Ascending aorta (tissue), 2 donors: ENCODE results near the gene LRP2BP. TPM values are rescaled to one million over a fixed set of nuclear protein-coding genes. Genes with fewer than 3 reads are reported as not detected.
"Not testable (repeated sequence)": the region's sequence is repeated elsewhere in the genome, so short reads cannot be mapped to it uniquely, and the experiment has no call there.

Experiments used
- DNase-seq, 2 donors: peaks; one replicate each; pipeline ENCODE4 v3.0.0-alpha.2; 2019; ENCODE audit warnings: low spot score in 2 of 2
- H3K27ac ChIP-seq, 2 donors: fragments of 200-600 bp; sonication (generic); one replicate each; pipeline ENCODE4 v1.5.1; 2016 to 2017; ENCODE audit warnings: mild to moderate bottlenecking in 1 of 2
- H3K27me3 ChIP-seq: fragments of 200-600 bp; sonication (generic); one replicate; pipeline ENCODE4 v1.5.1; 2017
- H3K36me3 ChIP-seq, 2 donors: fragments of 200-600 bp; sonication (generic); one replicate each; pipeline ENCODE4 v1.5.1; 2016
- H3K4me1 ChIP-seq, 2 donors: fragments of 200-600 bp; sonication (generic); one replicate each; pipeline ENCODE4 v1.5.1; 2016 to 2017; ENCODE audit warnings: mild to moderate bottlenecking in 1 of 2
- H3K4me3 ChIP-seq, 2 donors: fragments of 200-600 bp; sonication (generic); one replicate each; pipeline ENCODE4 v1.5.1; 2016 to 2017; ENCODE audit warnings: mild to moderate bottlenecking in 1 of 2
- H3K9me3 ChIP-seq, 2 donors: fragments of 200-600 bp; sonication (generic); one replicate each; pipeline ENCODE4 v1.5.1; 2016
- CTCF ChIP-seq, 3 experiments: fragments of 200-600 bp in 2 of 3; fragments of 450-650 bp in 1 of 3; sonication (generic) in 2 of 3; IDR thresholded peaks; one replicate each; pipeline ENCODE4 v1.5.1; 2016 to 2019; ENCODE audit warnings: antibody characterized with exemption in 3 of 3, mild to moderate bottlenecking in 1 of 3, moderate library complexity in 1 of 3
- intact Hi-C: fragments of 100-400 bp; cut with DNase I; formaldehyde crosslinking; loops from one replicate; pipeline ENCODE4 v1.15.1; 2023
- total RNA-seq: library from RNA; depleted of rRNA; stranded (reverse); fragments of >200 nt; gene quantifications from one replicate; pipeline ENCODE4 v1.1.0, GENCODE V29; 2016

The LRP2BP gene
- total RNA-seq, 1 donor from 2014 or later, result 0.53 TPM

- Histone ChIP-seq H3K27me3 (no peaks in the 10 kb centered on the region), H3K4me1 (no peaks in the 10 kb centered on the region), H3K4me3 (no peak overlapping the region), H3K27ac (no peak overlapping the region), H3K9me3 (no peaks in the 10 kb centered on the region), H3K36me3 (peaks cover 8 to 30% of the 10 kb centered on the region in 2 donors)
- intact Hi-C loops, result no loop called here
- no peak for TF ChIP-seq CTCF (IDR thresholded peaks at IDR 0.05)
- DNase-seq, result no peak
Observed at GRCh38 chr4:185371702-185372101, 24.0 kb downstream of the LRP2BP start.

GRCh38 chr4:185370268-185370949 lies 25.3 kb downstream of the LRP2BP start:
- peaks cover 5 to 30% of the 10 kb centered on the region in 2 donors for H3K36me3 ChIP-seq
- no peak for TF ChIP-seq CTCF (IDR thresholded peaks at IDR 0.05)
- H3K27me3 ChIP-seq, result no peaks in the 10 kb centered on the region
- H3K4me3 ChIP-seq, result no peak overlapping the region
- no peak overlapping the region for H3K27ac ChIP-seq
- intact Hi-C loops, result no loop called here
- no peak for DNase-seq
- H3K4me1 ChIP-seq, result no peaks in the 10 kb centered on the region
- no peaks in the 10 kb centered on the region for H3K9me3 ChIP-seq

GRCh38 chr4:185369731-185370130 lies 26.0 kb downstream of the LRP2BP start:
- no peaks in the 10 kb centered on the region for H3K27me3 ChIP-seq
- intact Hi-C loops, result no loop called here
- no peak overlapping the region for H3K27ac ChIP-seq
- no peaks in the 10 kb centered on the region for H3K4me1 ChIP-seq
- no peak overlapping the region for H3K4me3 ChIP-seq
- no peak for DNase-seq
- H3K9me3 ChIP-seq, result no peaks in the 10 kb centered on the region
- H3K36me3 ChIP-seq, result peaks cover 5 to 30% of the 10 kb centered on the region in 2 donors
- no peak for TF ChIP-seq CTCF (IDR thresholded peaks at IDR 0.05)

- intact Hi-C loops, result no loop called here
- Histone ChIP-seq H3K27ac (no peak overlapping the region), H3K27me3 (no peaks in the 10 kb centered on the region), H3K4me1 (peaks cover 3 to 37% of the 10 kb centered on the region in 2 donors), H3K4me3 (no peak overlapping the region), H3K9me3 (no peaks in the 10 kb centered on the region), H3K36me3 (no peaks in the 10 kb centered on the region)
- peak in 1 of 2 donors; percentile 40 for DNase-seq
- TF ChIP-seq CTCF (IDR thresholded peaks at IDR 0.05), result no peak
Observed at GRCh38 chr4:185364886-185365285, 30.8 kb downstream of the LRP2BP start.

- no peaks in the 10 kb centered on the region for H3K36me3 ChIP-seq
- peaks cover 7 to 46% of the 10 kb centered on the region in 2 donors for H3K4me1 ChIP-seq
- intact Hi-C loops, result no loop called here
- no peak overlapping the region for H3K4me3 ChIP-seq
- H3K27ac ChIP-seq, result peak overlapping the region; percentile 59 to 84
- no peaks in the 10 kb centered on the region for H3K9me3 ChIP-seq
- no peaks in the 10 kb centered on the region for H3K27me3 ChIP-seq
- no peak for DNase-seq
- TF ChIP-seq CTCF (IDR thresholded peaks at IDR 0.05), result no peak
Observed at GRCh38 chr4:185363251-185363650, 32.5 kb downstream of the LRP2BP start.

GRCh38 chr4:185362570-185362969 lies 33.2 kb downstream of the LRP2BP start:
- H3K4me3 ChIP-seq, H3K9me3 ChIP-seq, H3K27me3 ChIP-seq, intact Hi-C loops, H3K36me3 ChIP-seq, DNase-seq: not testable (repeated sequence)
- peaks cover 7 to 50% of the 10 kb centered on the region in 2 donors for H3K4me1 ChIP-seq
- H3K27ac ChIP-seq, result peak overlapping the region; percentile 66 to 84
